Keratinocyte (primary cell): ENCODE results near the gene ITPR2. TPM values are rescaled to one million over a fixed set of nuclear protein-coding genes. Genes with fewer than 3 reads are reported as not detected.
"Not testable (repeated sequence)": the region's sequence is repeated elsewhere in the genome, so short reads cannot be mapped to it uniquely, and the experiment has no call there.

ENCODE experiments used
- DNase-seq: peaks from one replicate; pipeline ENCODE4 v3.0.0-alpha.2; 2011; ENCODE audit warnings: low read depth, missing footprints, low spot score
- FAIRE-seq: peaks from 2 replicates; lab custom pipeline; 2011; peaks lifted over from hg19 to GRCh38; lab: Jason Lieb, UNC
- H2AFZ ChIP-seq: 2 replicates; pipeline ENCODE4 v1.6.0; 2012; ENCODE audit warnings: low read length, control low read depth, inconsistent platforms; ENCODE audit not compliant: control insufficient read depth
- H3K27ac ChIP-seq: 2 replicates; pipeline ENCODE4 v1.5.1; 2011; ENCODE audit warnings: low read length; ENCODE audit not compliant: control insufficient read depth, insufficient read depth
- H3K27me3 ChIP-seq: 3 replicates; pipeline ENCODE4 v1.6.0; 2011; ENCODE audit warnings: low read length; ENCODE audit not compliant: control insufficient read depth, insufficient read depth; ENCODE audit errors: extremely low read depth
- H3K36me3 ChIP-seq, 2 experiments: 2 replicates in 1 of 2; 3 replicates in 1 of 2; pipeline ENCODE4 v1.5.1; 2011; ENCODE audit warnings: low read length in 2 of 2, mild to moderate bottlenecking in 1 of 2; ENCODE audit not compliant: control insufficient read depth in 2 of 2, insufficient read depth in 2 of 2; ENCODE audit errors: extremely low read depth in 1 of 2
- H3K4me1 ChIP-seq: 3 replicates; pipeline ENCODE4 v1.5.1; 2011; ENCODE audit warnings: low read length; ENCODE audit not compliant: control insufficient read depth, insufficient read depth; ENCODE audit errors: extremely low read depth
- H3K4me2 ChIP-seq: 3 replicates; pipeline ENCODE4 v1.6.0; 2011; ENCODE audit warnings: low read depth, low read length; ENCODE audit not compliant: control insufficient read depth, insufficient read depth; ENCODE audit errors: extremely low read depth
- H3K4me3 ChIP-seq, 3 experiments: fragments of 200-600 bp in 1 of 3; sonication (generic) in 1 of 3; 2 replicates in 2 of 3; 3 replicates in 1 of 3; pipeline ENCODE4 v1.5.1; 2011 to 2016; ENCODE audit warnings: low read length in 3 of 3, mild to moderate bottlenecking in 3 of 3, control low read depth in 2 of 3, inconsistent platforms in 1 of 3, low read depth in 1 of 3, mixed read lengths in 1 of 3, mixed run types in 1 of 3, moderate library complexity in 1 of 3; ENCODE audit not compliant: control insufficient read depth in 2 of 3, insufficient read depth in 2 of 3; ENCODE audit errors: extremely low read depth in 1 of 3
- H3K79me2 ChIP-seq: 2 replicates; pipeline ENCODE4 v1.6.0; 2012; ENCODE audit warnings: low read length; ENCODE audit not compliant: control insufficient read depth, insufficient read depth
- H3K9ac ChIP-seq: 3 replicates; pipeline ENCODE4 v1.6.0; 2011; ENCODE audit warnings: low read length; ENCODE audit not compliant: control insufficient read depth, insufficient read depth; ENCODE audit errors: extremely low read depth
- H3K9me1 ChIP-seq: 3 replicates; pipeline ENCODE4 v1.6.0; 2011; ENCODE audit warnings: low read length; ENCODE audit not compliant: control insufficient read depth, insufficient read depth; ENCODE audit errors: extremely low read depth
- H3K9me3 ChIP-seq: 2 replicates; pipeline ENCODE4 v1.5.1; 2012; ENCODE audit warnings: low read depth, low read length; ENCODE audit not compliant: control insufficient read depth
- H4K20me1 ChIP-seq: 3 replicates; pipeline ENCODE4 v1.6.0; 2011; ENCODE audit warnings: low read length; ENCODE audit not compliant: control insufficient read depth, insufficient read depth; ENCODE audit errors: extremely low read depth
- CTCF ChIP-seq, 3 experiments: IDR thresholded peaks in 1 of 3; conservative IDR thresholded peaks in 1 of 3; optimal IDR thresholded peaks in 1 of 3; 2 replicates in 2 of 3; 3 replicates in 1 of 3; pipeline versions ENCODE3 to v1.5.1; 2011; ENCODE audit warnings: low read length in 3 of 3, mild to moderate bottlenecking in 3 of 3, moderate library complexity in 2 of 3, control low read depth in 1 of 3, inconsistent platforms in 1 of 3; ENCODE audit not compliant: insufficient read depth in 2 of 3; ENCODE audit errors: extremely low read depth in 1 of 3
- EZH2 ChIP-seq: IDR thresholded peaks from one replicate; pipeline ENCODE4 v1.6.1; 2012; ENCODE audit warnings: inconsistent platforms, mild to moderate bottlenecking, low read length, moderate library complexity
- dilution Hi-C: fragments of 300-500 bp; cut with MboI; formaldehyde crosslinking; loops from one replicate; pipeline ENCODE4 v1.7.0; 2020; ENCODE audit warnings: low sequenced_read_pairs; ENCODE audit not compliant: extremely low pct_ligation_motif_present
- polyA plus RNA-seq, 5 experiments: library from polyadenylated mRNA; depleted of rRNA in 3 of 5; stranded (reverse) in 3 of 5; stranded (forward) in 1 of 5; unstranded in 1 of 5; fragments of >200 nt; gene quantifications; 1 replicate in 1 of 5; 2 replicates in 3 of 5; 3 replicates in 1 of 5; pipeline versions ENCODE4 v1.2.1 to v1.2.3, GENCODE V29; 2011 to 2012; ENCODE audit warnings: missing spikeins in 2 of 5, low read depth in 1 of 5, low replicate concordance in 1 of 5

The ITPR2 gene
- polyA plus RNA-seq, 1 donor (not counting 4 experiments of a cell fraction or from before 2014, with no cell fraction given) = 7.6 TPM

GRCh38 chr12:26431211-26431610, 401.8 kb downstream of the ITPR2 start:
- no peak for FAIRE-seq
- DNase-seq = no peak

GRCh38 chr12:26430596-26430995, 402.4 kb downstream of the ITPR2 start:
- H2AFZ ChIP-seq, H3K4me2 ChIP-seq, H3K79me2 ChIP-seq, FAIRE-seq, dilution Hi-C loops, H3K4me1 ChIP-seq, DNase-seq, H3K36me3 ChIP-seq, H3K4me3 ChIP-seq, H3K9me3 ChIP-seq, H3K27ac ChIP-seq, H3K9me1 ChIP-seq, H3K9ac ChIP-seq, H3K27me3 ChIP-seq, H4K20me1 ChIP-seq: not testable (repeated sequence)

More at GRCh38 chr12:26431211-26431610, 401.8 kb downstream of the ITPR2 start:
- Histone ChIP-seq H3K4me3 (no peak overlapping the region), H2AFZ (no peak overlapping the region), H3K27me3 (no peaks in the 10 kb centered on the region), H3K36me3 (no peaks in the 10 kb centered on the region), H3K4me1 (no peaks in the 10 kb centered on the region), H3K9me3 (no peaks in the 10 kb centered on the region), H3K27ac (no peak overlapping the region), H3K9me1 (no peaks in the 10 kb centered on the region), H4K20me1 (no peaks in the 10 kb centered on the region), H3K4me2 (no peak overlapping the region), H3K79me2 (no peaks in the 10 kb centered on the region), H3K9ac (no peak overlapping the region)
- no peak for TF ChIP-seq EZH2
- TF ChIP-seq CTCF (optimal IDR thresholded peaks at IDR 0.05 in 1 of 3, IDR thresholded peaks at IDR 0.05 in 1 of 3, conservative IDR thresholded peaks at IDR 0.05 in 1 of 3; ENCODE audit: extremely low read depth in 1 of 3, insufficient read depth in 2 of 3, low read length in 3 of 3) = no peak
- dilution Hi-C loops = no loop called here

- H3K79me2 ChIP-seq = no peaks in the 10 kb centered on the region
- no peak overlapping the region for H3K4me3 ChIP-seq
- H4K20me1 ChIP-seq = no peaks in the 10 kb centered on the region
- no peaks in the 10 kb centered on the region for H3K4me1 ChIP-seq
- H3K9me3 ChIP-seq = no peaks in the 10 kb centered on the region
- DNase-seq = no peak
- TF ChIP-seq CTCF (optimal IDR thresholded peaks at IDR 0.05 in 1 of 3, IDR thresholded peaks at IDR 0.05 in 1 of 3, conservative IDR thresholded peaks at IDR 0.05 in 1 of 3; ENCODE audit: extremely low read depth in 1 of 3, insufficient read depth in 2 of 3, low read length in 3 of 3) = no peak
- TF ChIP-seq EZH2 = no peak
- no peaks in the 10 kb centered on the region for H3K36me3 ChIP-seq
- H3K9ac ChIP-seq = no peak overlapping the region
- no peak for FAIRE-seq
- no peak overlapping the region for H2AFZ ChIP-seq
- dilution Hi-C loops = no loop called here
- no peaks in the 10 kb centered on the region for H3K9me1 ChIP-seq
- no peaks in the 10 kb centered on the region for H3K27me3 ChIP-seq
- no peak overlapping the region for H3K27ac ChIP-seq
- no peak overlapping the region for H3K4me2 ChIP-seq
Observed at GRCh38 chr12:26429070-26429691, 403.8 kb downstream of the ITPR2 start.
